ENCODE results near the gene POFUT1.

The POFUT1 gene

DNA sequence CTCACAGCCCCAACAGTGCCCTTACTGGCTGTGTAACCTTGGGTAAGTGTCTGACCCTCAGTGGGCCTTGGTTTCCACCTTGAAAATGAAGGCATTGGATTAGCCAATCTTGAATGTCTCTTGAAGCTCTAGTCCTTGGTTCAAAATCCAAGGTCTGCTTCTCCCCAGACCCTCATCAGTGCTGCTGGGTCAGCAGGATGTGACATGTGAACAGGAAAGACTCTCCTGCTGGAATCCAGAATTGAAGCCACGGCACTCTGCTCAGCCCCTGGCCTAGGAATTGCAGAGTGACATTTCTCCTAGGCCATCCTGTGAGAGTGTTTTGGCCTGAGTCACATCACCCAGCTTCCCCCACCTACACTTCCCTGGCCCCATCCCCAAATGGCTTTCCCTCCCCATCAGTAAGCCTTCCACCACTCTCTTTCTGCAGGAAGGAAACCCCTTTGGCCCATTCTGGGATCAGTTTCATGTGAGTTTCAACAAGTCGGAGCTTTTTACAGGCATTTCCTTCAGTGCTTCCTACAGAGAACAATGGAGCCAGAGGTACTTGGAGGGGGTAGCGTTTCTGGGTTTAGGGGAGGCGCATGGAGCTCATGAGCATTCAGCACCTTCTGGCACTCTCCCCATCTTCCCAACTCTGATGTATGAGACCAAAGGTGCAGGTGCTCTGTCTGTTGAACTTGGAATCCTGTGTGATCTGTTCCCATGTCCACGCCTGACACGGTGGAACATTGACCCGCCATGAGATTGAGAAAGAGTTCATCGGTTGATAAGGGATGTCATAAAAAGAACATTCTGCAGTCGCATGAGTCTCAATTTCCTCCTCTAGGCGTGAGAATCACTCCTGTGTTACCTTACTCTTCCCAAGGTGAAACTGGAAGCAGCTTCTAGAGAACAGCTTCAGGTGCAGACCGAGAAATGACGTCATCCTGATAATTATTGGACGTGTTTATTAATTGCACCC is 8.8 kb downstream of the POFUT1 start:
- no peak for FAIRE-seq

DNA sequence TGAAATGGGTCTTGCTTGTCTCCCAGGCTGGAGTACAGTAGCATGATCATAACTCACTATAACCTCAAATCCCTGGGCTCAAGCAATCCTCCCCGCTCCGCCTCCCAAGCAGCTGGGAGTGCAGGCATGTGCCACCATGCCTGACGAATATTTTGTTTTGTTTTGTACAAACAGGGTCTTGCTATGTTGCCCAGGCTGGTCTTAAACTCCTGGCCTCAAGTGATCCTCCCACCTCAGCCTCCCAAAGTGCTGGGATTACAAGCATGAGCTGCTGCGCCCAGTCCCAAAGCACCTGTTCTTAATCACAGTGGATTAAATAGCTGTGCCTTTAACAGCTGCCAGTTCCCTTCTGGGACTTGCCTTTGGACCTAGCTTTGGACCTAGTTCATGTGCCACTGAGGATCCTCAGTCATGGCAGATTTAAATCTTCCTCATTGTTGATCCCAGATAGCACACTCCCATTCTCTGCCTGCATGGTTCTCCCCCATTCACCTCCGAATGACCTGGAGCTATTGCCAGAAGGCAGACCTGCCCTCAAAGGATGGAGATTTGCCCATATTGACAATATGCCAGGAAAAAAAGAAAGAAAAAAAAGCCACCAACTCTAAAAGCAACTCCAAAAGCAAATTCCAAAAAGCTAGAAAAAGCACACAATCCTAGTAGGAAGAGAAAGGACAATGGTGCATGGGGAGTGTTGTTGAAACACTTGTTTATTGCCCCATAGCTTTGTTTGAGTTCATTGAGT is 10.6 kb downstream of the POFUT1 start:
- FAIRE-seq: no peak

More for the DNA sequence above, 8.8 kb downstream of the POFUT1 start:
- TF ChIP-seq POU2F2 (IDR thresholded peaks at IDR 0.05; ENCODE audit: low read depth, low read length) (no peak), PAX5 (IDR thresholded peaks at IDR 0.05; ENCODE audit: insufficient read depth, low read length, severe bottlenecking) (no peak), POLR2A (IDR thresholded peaks at IDR 0.05; ENCODE audit: low read depth, low read length) (no peak), POLR2AphosphoS5 (IDR thresholded peaks at IDR 0.05; ENCODE audit: low read depth, low read length) (no peak), SPI1 (IDR thresholded peaks at IDR 0.05; ENCODE audit: low read depth, low read length) (no peak), TAF1 (IDR thresholded peaks at IDR 0.05; ENCODE audit: low read depth, low read length) (no peak)
- DNase-seq (ENCODE audit: insufficient read length, low spot score): no peak

DNA sequence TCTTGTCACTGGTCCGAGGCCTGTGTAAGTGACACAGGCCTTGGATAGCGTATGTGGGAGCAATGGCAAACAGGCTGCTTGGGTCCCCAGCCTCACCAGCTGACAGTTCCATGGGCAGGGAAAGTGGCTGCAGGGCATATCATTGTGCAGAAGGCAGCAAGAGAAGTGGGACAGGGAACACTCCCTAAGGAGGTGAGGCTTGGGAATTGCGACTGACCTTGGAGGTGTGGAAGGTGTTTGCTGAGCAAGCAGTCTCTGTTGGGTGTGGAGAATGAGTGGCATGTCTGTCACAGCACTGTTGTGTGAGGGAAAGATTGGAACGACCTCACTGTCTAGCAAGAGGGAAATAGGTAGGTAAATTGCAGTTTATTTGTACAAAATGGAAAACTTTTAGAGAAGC is 16.8 kb downstream of the POFUT1 start:
- no peak for FAIRE-seq

More for the DNA sequence above, 10.6 kb downstream of the POFUT1 start:
- DNase-seq (ENCODE audit: insufficient read length, low spot score): no peak
- TF ChIP-seq POLR2AphosphoS5 (IDR thresholded peaks at IDR 0.05; ENCODE audit: low read depth, low read length): no peak
- TF ChIP-seq POU2F2 (IDR thresholded peaks at IDR 0.05; ENCODE audit: low read depth, low read length): no peak
- no peak for TF ChIP-seq POLR2A (IDR thresholded peaks at IDR 0.05; ENCODE audit: low read depth, low read length)
- TF ChIP-seq PAX5 (IDR thresholded peaks at IDR 0.05; ENCODE audit: insufficient read depth, low read length, severe bottlenecking): no peak
- no peak for TF ChIP-seq TAF1 (IDR thresholded peaks at IDR 0.05; ENCODE audit: low read depth, low read length)
- TF ChIP-seq SPI1 (IDR thresholded peaks at IDR 0.05; ENCODE audit: low read depth, low read length): no peak

DNA sequence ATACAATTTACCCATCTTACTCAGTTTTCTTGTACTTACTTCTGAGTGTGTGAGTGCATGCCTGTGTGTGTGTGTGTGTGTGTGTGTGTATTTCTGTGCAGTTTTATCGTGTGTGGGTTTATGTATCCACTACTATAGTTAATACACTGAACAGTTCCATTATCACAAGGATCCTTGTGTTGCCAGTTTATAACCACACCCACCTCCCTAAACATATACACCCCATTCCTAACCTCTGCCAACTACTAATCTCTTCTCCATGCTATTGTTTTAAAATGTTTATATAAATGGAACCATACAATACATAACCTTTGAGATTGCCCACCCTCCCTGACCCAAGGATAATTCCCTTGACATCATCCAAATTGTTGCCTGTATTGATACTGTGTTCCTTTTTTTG is 18.7 kb downstream of the POFUT1 start:
- TF ChIP-seq POLR2A (IDR thresholded peaks at IDR 0.05; ENCODE audit: low read depth, low read length) (no peak), POLR2AphosphoS5 (IDR thresholded peaks at IDR 0.05; ENCODE audit: low read depth, low read length) (no peak), POU2F2 (IDR thresholded peaks at IDR 0.05; ENCODE audit: low read depth, low read length) (no peak), PAX5 (IDR thresholded peaks at IDR 0.05; ENCODE audit: insufficient read depth, low read length, severe bottlenecking) (no peak), TAF1 (IDR thresholded peaks at IDR 0.05; ENCODE audit: low read depth, low read length) (no peak), SPI1 (IDR thresholded peaks at IDR 0.05; ENCODE audit: low read depth, low read length) (no peak)
- DNase-seq (ENCODE audit: insufficient read length, low spot score) (no peak), FAIRE-seq (no peak)

More for the DNA sequence above, 16.8 kb downstream of the POFUT1 start:
- no peak for TF ChIP-seq POLR2AphosphoS5 (IDR thresholded peaks at IDR 0.05; ENCODE audit: low read depth, low read length)
- no peak for TF ChIP-seq POU2F2 (IDR thresholded peaks at IDR 0.05; ENCODE audit: low read depth, low read length)
- no peak for TF ChIP-seq POLR2A (IDR thresholded peaks at IDR 0.05; ENCODE audit: low read depth, low read length)
- TF ChIP-seq SPI1 (IDR thresholded peaks at IDR 0.05; ENCODE audit: low read depth, low read length): no peak
- no peak for TF ChIP-seq PAX5 (IDR thresholded peaks at IDR 0.05; ENCODE audit: insufficient read depth, low read length, severe bottlenecking)
- no peak for TF ChIP-seq TAF1 (IDR thresholded peaks at IDR 0.05; ENCODE audit: low read depth, low read length)
- DNase-seq (ENCODE audit: insufficient read length, low spot score): no peak

DNA sequence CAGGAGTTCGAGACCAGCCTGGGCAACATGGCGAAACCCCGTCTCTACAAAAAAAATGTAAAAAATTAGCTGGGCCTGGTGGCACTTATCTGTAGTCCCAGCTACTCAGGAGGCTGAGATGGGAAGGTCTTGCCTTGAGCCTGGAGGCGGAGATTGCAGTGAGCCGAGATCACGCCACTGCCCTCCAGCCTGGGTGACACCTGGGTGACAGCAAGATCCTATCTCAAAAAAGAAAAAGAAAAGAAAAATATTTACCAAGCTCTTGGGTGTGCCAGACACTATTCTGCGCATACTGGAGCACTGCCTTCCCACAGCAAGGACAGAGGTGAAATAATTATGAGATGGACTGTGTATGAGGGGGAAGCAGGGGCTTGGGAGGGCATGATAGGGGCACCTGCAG is 19.6 kb downstream of the POFUT1 start:
- DNase-seq (ENCODE audit: insufficient read length, low spot score) (no peak), FAIRE-seq (no peak)
- no peak for TF ChIP-seq SPI1 (IDR thresholded peaks at IDR 0.05; ENCODE audit: low read depth, low read length)
- no peak for TF ChIP-seq TAF1 (IDR thresholded peaks at IDR 0.05; ENCODE audit: low read depth, low read length)
- no peak for TF ChIP-seq POLR2AphosphoS5 (IDR thresholded peaks at IDR 0.05; ENCODE audit: low read depth, low read length)
- no peak for TF ChIP-seq POU2F2 (IDR thresholded peaks at IDR 0.05; ENCODE audit: low read depth, low read length)
- no peak for TF ChIP-seq POLR2A (IDR thresholded peaks at IDR 0.05; ENCODE audit: low read depth, low read length)
- no peak for TF ChIP-seq PAX5 (IDR thresholded peaks at IDR 0.05; ENCODE audit: insufficient read depth, low read length, severe bottlenecking)

DNA sequence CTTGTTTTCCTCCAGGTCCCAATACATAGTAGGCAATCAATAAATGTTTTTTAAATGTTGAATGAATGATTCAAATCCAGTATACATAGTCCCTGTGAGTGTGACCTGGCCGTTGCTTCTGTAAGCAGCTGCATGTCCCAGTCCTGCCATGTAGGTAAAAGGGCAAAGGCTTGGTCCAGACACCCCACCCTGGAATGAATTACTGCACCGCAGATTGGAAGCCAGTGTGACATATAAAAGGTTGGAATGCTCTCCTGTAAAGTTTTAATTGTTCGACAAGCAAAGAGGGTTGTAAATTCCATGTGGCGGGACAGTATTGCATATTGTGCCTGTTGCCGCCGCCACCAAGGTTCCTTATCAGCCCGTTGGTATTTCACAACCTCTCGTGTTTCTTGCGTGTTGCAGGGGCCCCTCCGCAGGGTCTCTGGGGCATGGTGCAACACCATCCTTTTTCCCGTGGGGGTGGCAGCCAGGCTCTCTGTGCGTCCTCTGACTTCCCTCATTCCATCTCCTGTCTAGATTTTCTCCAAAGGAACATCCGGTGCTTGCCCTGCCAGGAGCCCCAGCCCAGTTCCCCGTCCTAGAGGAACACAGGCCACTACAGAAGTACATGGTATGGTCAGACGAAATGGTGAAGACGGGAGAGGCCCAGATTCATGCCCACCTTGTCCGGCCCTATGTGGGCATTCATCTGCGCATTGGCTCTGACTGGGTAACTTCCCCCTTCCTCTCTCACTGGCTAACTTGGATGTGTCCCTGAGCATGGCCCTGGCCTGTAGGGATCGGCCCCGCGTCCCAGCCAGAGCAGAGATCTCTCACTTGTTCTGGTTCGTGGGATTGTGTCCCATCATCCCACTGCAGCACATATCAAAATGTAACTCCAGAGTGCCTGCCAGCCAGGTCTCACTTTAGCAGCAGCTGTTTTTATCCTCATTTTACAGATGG is 20.3 kb downstream of the POFUT1 start:
- FAIRE-seq: no peak
- DNase-seq (ENCODE audit: insufficient read length, low spot score): no peak
- TF ChIP-seq PAX5 (IDR thresholded peaks at IDR 0.05; ENCODE audit: insufficient read depth, low read length, severe bottlenecking): no peak
- no peak for TF ChIP-seq TAF1 (IDR thresholded peaks at IDR 0.05; ENCODE audit: low read depth, low read length)
- no peak for TF ChIP-seq POU2F2 (IDR thresholded peaks at IDR 0.05; ENCODE audit: low read depth, low read length)
- TF ChIP-seq POLR2AphosphoS5 (IDR thresholded peaks at IDR 0.05; ENCODE audit: low read depth, low read length): no peak
- TF ChIP-seq POLR2A (IDR thresholded peaks at IDR 0.05; ENCODE audit: low read depth, low read length): no peak
- TF ChIP-seq SPI1 (IDR thresholded peaks at IDR 0.05; ENCODE audit: low read depth, low read length): no peak

DNA sequence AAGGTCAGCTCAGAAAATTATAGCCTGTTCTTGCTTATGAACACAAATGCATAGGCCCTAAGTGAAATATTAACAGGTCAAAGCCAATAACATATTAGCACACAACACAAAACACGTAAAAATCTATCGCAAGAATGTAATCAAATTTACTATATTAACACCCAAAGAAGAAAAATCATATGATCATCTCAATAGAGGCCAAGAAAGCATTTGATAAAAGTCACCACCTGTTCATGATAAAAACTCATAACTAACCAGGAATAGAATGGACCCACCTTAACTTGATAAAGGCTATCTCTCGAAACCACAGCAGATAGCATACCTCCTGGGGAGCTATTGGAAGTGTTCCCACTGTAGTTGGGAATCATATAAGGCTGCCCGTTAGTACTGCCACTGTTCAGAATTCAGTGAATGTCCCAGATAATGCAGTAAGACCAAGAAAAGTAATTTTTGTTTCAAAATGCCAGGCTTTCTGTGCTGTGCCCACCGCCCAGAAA is 21.6 kb downstream of the POFUT1 start:
- no peak for DNase-seq (ENCODE audit: insufficient read length, low spot score)
- no peak for TF ChIP-seq TAF1 (IDR thresholded peaks at IDR 0.05; ENCODE audit: low read depth, low read length)
- no peak for TF ChIP-seq POU2F2 (IDR thresholded peaks at IDR 0.05; ENCODE audit: low read depth, low read length)
- no peak for TF ChIP-seq POLR2A (IDR thresholded peaks at IDR 0.05; ENCODE audit: low read depth, low read length)
- TF ChIP-seq POLR2AphosphoS5 (IDR thresholded peaks at IDR 0.05; ENCODE audit: low read depth, low read length): no peak
- TF ChIP-seq SPI1 (IDR thresholded peaks at IDR 0.05; ENCODE audit: low read depth, low read length): no peak
- TF ChIP-seq PAX5 (IDR thresholded peaks at IDR 0.05; ENCODE audit: insufficient read depth, low read length, severe bottlenecking): no peak
- FAIRE-seq: no peak

DNA sequence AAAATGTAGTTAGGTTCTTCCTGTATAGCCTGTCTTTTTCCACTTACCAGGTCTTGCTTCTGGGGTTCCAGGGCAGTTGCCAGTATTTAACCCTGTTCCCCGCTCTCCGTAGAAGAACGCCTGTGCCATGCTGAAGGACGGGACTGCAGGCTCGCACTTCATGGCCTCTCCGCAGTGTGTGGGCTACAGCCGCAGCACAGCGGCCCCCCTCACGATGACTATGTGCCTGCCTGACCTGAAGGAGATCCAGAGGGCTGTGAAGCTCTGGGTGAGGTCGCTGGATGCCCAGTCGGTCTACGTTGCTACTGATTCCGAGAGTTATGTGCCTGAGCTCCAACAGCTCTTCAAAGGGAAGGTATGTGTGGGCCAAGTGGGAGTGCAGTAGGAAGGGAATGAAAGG is 23.0 kb downstream of the POFUT1 start:
- no peak for DNase-seq (ENCODE audit: insufficient read length, low spot score)
- FAIRE-seq: no peak
- TF ChIP-seq POU2F2 (IDR thresholded peaks at IDR 0.05; ENCODE audit: low read depth, low read length) (no peak), PAX5 (IDR thresholded peaks at IDR 0.05; ENCODE audit: insufficient read depth, low read length, severe bottlenecking) (no peak)
